Measurements from ENCODE around the gene RMDN3.

GRCh38 chr15:40772014-40772413 lies 17.0 kb upstream of the RMDN3 start:
- TF ChIP-seq POLR2A (IDR thresholded peaks at IDR 0.05) = no peak
- TF ChIP-seq CTCF (IDR thresholded peaks at IDR 0.05) = no peak
- no peak for TF ChIP-seq EP300 (IDR thresholded peaks at IDR 0.05)
